Hepatocyte (in vitro differentiated cells): Measurements from ENCODE around the gene CPEB3. TPM values are rescaled to one million over a fixed set of nuclear protein-coding genes. Genes with fewer than 3 reads are reported as not detected.

Experiments used
- DNase-seq: peaks from one replicate; pipeline ENCODE4 v3.0.0-alpha.2; 2016; ENCODE audit warnings: low spot score
- H2AFZ ChIP-seq: fragments of 200-600 bp; sonication (generic); 2 replicates; pipeline ENCODE4 v1.6.0; 2016; ENCODE audit warnings: antibody characterized with exemption, mild to moderate bottlenecking
- H3K27ac ChIP-seq: fragments of 200-600 bp; sonication (generic); 2 replicates; pipeline ENCODE4 v1.5.1; 2016; ENCODE audit warnings: mild to moderate bottlenecking
- H3K27me3 ChIP-seq: fragments of 200-600 bp; sonication (generic); 2 replicates; pipeline ENCODE4 v1.6.1; 2016
- H3K36me3 ChIP-seq: fragments of 200-600 bp; sonication (generic); replicated peaks from 2 replicates; pipeline ENCODE4 v1.5.1; 2016; ENCODE audit warnings: low read depth; ENCODE audit not compliant: insufficient read depth
- H3K4me1 ChIP-seq: fragments of 200-600 bp; sonication (generic); 2 replicates; pipeline ENCODE4 v1.5.1; 2016; ENCODE audit warnings: mild to moderate bottlenecking, moderate library complexity; ENCODE audit not compliant: insufficient read depth
- H3K4me2 ChIP-seq: fragments of 200-600 bp; sonication (generic); 2 replicates; pipeline ENCODE4 v1.6.0; 2016
- H3K4me3 ChIP-seq: fragments of 200-600 bp; sonication (generic); 2 replicates; pipeline ENCODE4 v1.5.1; 2016; ENCODE audit warnings: mild to moderate bottlenecking
- H3K79me2 ChIP-seq: fragments of 200-600 bp; sonication (generic); 2 replicates; pipeline ENCODE4 v1.6.0; 2017; ENCODE audit warnings: mild to moderate bottlenecking
- H3K9me2 ChIP-seq: fragments of 200-600 bp; sonication (generic); replicated peaks from 2 replicates; pipeline ENCODE4 v1.6.0; 2017; ENCODE audit warnings: mild to moderate bottlenecking; ENCODE audit not compliant: insufficient read depth
- H3K9me3 ChIP-seq: fragments of 200-600 bp; sonication (generic); 2 replicates; pipeline ENCODE4 v1.5.1; 2016; ENCODE audit warnings: low read depth, mild to moderate bottlenecking
- H4K20me1 ChIP-seq: fragments of 200-600 bp; sonication (generic); 2 replicates; pipeline ENCODE4 v1.6.0; 2016; ENCODE audit warnings: mild to moderate bottlenecking; ENCODE audit not compliant: insufficient read depth, poor library complexity, severe bottlenecking
- EZH2 ChIP-seq: fragments of 200-600 bp; sonication (generic); IDR thresholded peaks from 2 replicates; pipeline ENCODE4 v1.6.1; 2016; ENCODE audit warnings: antibody characterized with exemption, mild to moderate bottlenecking, borderline replicate concordance
- EZH2phosphoT487 ChIP-seq: fragments of 200-600 bp; sonication (generic); IDR thresholded peaks from one replicate; pipeline ENCODE4 v1.6.1; 2018; ENCODE audit warnings: antibody characterized with exemption, mild to moderate bottlenecking, low read depth, moderate library complexity; ENCODE audit not compliant: unreplicated experiment, severe bottlenecking
- WGBS: methylation state at CpG from one replicate; pipeline ENCODE4 v1.1.6; 2016; ENCODE audit warnings: low lambda C conversion rate; ENCODE audit errors: missing lambda C conversion rate; 5-methylcytosine and 5-hydroxymethylcytosine counted together
- polyA plus RNA-seq: library from polyadenylated mRNA; unstranded; fragments of >200 nt; fragmentation: Nextera tagmentation; extraction: Ambion mirVana; gene quantifications from 2 replicates; pipeline ENCODE4 v1.2.1, GENCODE V29; 2016
- total RNA-seq: library from RNA; depleted of rRNA; stranded (reverse); fragments of >200 nt; gene quantifications from 2 replicates; pipeline ENCODE4 v1.2.3, GENCODE V29; 2014
- TF ChIP-seq, protein P1 (sequence below): fragments of 200-600 bp; sonication (generic); IDR thresholded peaks from 2 replicates; pipeline ENCODE4 v1.5.1; 2016; ENCODE audit warnings: antibody characterized with exemption, mild to moderate bottlenecking; ENCODE audit not compliant: poor library complexity

The CPEB3 gene
- total and polyA plus RNA-seq, 2 experiments from 2014 or later = 4.0 to 4.9 TPM

DNA sequence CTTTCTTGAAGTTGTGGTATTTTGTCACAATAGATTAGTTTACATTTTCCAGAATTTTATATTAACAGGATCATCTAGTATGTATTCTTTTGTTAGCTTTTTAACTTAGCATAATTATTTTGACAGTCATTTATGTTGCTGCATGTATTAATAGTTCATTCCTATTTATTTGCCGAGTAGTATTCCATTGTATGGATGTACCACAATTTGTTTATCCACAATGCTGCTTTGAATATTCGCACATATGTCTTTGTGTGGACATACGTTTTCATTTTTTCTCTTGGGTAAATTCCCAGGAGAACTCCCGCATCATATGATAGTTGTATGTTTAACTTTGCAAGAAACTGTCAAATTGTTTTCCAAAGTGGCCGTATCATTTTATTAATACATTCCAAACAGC is 115.7 kb downstream of the CPEB3 start:
- Histone ChIP-seq H2AFZ (no peak overlapping the region), H3K9me3 (no peaks in the 10 kb centered on the region), H3K27ac (no peak overlapping the region), H3K9me2 (no peaks in the 10 kb centered on the region), H4K20me1 (no peaks in the 10 kb centered on the region), H3K4me2 (no peak overlapping the region), H3K27me3 (no peaks in the 10 kb centered on the region), H3K4me1 (no peaks in the 10 kb centered on the region), H3K4me3 (no peak overlapping the region), H3K36me3 (no peaks in the 10 kb centered on the region), H3K79me2 (no peaks in the 10 kb centered on the region)
- WGBS = 95% methylated on average over 5 of the region's 5 CpGs
- DNase-seq = no peak
- no peak for TF ChIP-seq EZH2phosphoT487
- TF ChIP-seq, protein P1, sequence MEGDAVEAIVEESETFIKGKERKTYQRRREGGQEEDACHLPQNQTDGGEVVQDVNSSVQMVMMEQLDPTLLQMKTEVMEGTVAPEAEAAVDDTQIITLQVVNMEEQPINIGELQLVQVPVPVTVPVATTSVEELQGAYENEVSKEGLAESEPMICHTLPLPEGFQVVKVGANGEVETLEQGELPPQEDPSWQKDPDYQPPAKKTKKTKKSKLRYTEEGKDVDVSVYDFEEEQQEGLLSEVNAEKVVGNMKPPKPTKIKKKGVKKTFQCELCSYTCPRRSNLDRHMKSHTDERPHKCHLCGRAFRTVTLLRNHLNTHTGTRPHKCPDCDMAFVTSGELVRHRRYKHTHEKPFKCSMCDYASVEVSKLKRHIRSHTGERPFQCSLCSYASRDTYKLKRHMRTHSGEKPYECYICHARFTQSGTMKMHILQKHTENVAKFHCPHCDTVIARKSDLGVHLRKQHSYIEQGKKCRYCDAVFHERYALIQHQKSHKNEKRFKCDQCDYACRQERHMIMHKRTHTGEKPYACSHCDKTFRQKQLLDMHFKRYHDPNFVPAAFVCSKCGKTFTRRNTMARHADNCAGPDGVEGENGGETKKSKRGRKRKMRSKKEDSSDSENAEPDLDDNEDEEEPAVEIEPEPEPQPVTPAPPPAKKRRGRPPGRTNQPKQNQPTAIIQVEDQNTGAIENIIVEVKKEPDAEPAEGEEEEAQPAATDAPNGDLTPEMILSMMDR = no peak

DNA sequence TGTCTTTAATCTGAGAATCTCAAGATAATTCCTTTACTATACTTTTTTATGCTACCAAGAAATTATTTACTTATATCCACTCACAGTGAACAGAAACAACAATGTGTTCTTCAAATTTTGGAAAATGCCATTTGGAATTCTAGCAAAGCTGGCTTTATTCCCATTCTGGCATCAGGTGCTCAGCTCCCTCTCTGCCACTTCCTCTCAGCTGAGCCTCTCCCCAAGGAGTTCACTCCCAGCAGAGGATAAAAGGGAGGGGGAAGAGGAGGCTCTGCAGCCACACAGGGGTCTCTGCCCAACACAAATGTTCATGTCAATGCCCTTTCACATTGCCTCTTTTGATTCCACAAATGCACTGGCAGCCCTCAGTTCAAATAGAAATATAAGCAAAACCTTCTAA is 116.9 kb downstream of the CPEB3 start:
- TF ChIP-seq, protein P1 = no peak
- TF ChIP-seq EZH2phosphoT487 = no peak
- no peak for TF ChIP-seq EZH2
- H3K4me2 ChIP-seq = no peak overlapping the region
- H4K20me1 ChIP-seq = no peaks in the 10 kb centered on the region
- H3K4me3 ChIP-seq = no peak overlapping the region
- H2AFZ ChIP-seq = no peak overlapping the region
- no peaks in the 10 kb centered on the region for H3K79me2 ChIP-seq
- H3K27ac ChIP-seq = no peak overlapping the region
- H3K9me2 ChIP-seq = no peaks in the 10 kb centered on the region
- H3K36me3 ChIP-seq = no peaks in the 10 kb centered on the region
- no peaks in the 10 kb centered on the region for H3K27me3 ChIP-seq
- H3K4me1 ChIP-seq = no peaks in the 10 kb centered on the region
- no peak for DNase-seq
- no peaks in the 10 kb centered on the region for H3K9me3 ChIP-seq

DNA sequence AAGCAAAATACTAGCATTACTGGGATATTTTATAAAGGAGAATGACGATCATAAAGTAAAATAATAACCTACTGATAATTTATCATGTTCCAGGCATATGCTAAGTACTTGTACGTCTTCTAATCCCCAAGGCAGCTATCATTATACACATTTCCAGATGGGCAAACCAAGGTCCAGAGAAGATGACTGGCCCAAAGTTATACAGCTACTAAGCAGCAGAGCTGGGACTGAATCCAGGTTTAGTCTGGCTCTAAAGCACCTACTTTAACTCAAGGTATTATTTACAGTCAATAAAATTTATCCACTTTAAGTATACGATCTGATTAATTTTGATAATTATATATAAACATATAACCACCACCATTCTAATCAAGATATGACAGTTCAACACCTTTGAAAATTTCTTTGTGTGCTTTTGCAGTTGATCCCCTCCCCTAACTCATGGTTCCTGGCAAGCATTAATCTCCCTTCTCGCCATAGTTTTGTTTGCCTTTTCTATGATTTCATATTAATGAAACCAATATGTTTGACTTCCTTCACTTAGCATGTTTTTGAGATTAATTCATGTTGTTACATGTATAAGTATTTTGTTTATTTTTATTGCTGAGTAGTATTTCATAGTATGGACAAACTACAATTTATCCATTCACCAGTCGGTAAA is 126.7 kb downstream of the CPEB3 start:
- H3K4me1 ChIP-seq = no peaks in the 10 kb centered on the region
- H3K4me2 ChIP-seq = no peak overlapping the region
- no peaks in the 10 kb centered on the region for H3K27me3 ChIP-seq
- no peaks in the 10 kb centered on the region for H3K36me3 ChIP-seq
- H3K27ac ChIP-seq = no peak overlapping the region
- 78% methylated on average over 5 of the region's 5 CpGs for WGBS
- no peak for DNase-seq
- H3K9me2 ChIP-seq = no peaks in the 10 kb centered on the region
- no peaks in the 10 kb centered on the region for H4K20me1 ChIP-seq
- H3K79me2 ChIP-seq = no peaks in the 10 kb centered on the region
- no peaks in the 10 kb centered on the region for H3K9me3 ChIP-seq
- H2AFZ ChIP-seq = no peak overlapping the region
- TF ChIP-seq, protein P1 = no peak
- TF ChIP-seq EZH2phosphoT487 (no peak), EZH2 (no peak)
- H3K4me3 ChIP-seq = no peak overlapping the region

DNA sequence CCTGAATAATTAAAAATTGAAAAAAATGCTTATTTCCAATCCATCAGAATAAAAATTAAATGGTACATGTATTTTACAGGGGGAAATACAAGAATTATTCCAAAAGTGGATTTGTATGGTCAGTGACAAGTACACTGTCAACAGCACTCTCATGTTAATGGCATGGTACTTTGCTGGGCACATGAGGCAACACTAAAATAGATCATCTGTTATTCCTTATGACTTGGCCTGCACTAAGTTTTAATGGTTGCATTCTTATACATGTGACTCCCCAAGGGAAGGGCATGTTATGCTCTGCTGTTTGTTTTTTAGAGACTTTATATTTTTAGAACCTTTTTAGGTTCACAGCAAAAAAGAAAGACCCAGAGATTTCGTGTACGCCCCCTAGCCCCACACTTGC is 128.3 kb downstream of the CPEB3 start:
- Histone ChIP-seq H2AFZ (no peak overlapping the region), H3K4me3 (no peak overlapping the region), H3K79me2 (no peaks in the 10 kb centered on the region), H3K9me2 (no peaks in the 10 kb centered on the region), H3K36me3 (no peaks in the 10 kb centered on the region), H3K9me3 (no peaks in the 10 kb centered on the region), H4K20me1 (no peaks in the 10 kb centered on the region), H3K27ac (no peak overlapping the region), H3K4me1 (no peaks in the 10 kb centered on the region), H3K4me2 (no peak overlapping the region), H3K27me3 (no peaks in the 10 kb centered on the region)
- WGBS = 95% methylated on average over 2 of the region's 2 CpGs
- no peak for TF ChIP-seq EZH2phosphoT487
- no peak for TF ChIP-seq EZH2
- TF ChIP-seq, protein P1 = no peak
- DNase-seq = no peak
